ENCODE measurements around the gene OR4M1. TPM values are rescaled to one million over a fixed set of nuclear protein-coding genes. Genes with fewer than 3 reads are reported as not detected.

Gene OR4M1, protein sequence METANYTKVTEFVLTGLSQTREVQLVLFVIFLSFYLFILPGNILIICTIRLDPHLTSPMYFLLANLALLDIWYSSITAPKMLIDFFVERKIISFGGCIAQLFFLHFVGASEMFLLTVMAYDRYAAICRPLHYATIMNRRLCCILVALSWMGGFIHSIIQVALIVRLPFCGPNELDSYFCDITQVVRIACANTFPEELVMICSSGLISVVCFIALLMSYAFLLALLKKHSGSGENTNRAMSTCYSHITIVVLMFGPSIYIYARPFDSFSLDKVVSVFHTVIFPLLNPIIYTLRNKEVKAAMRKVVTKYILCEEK
- not detected for total RNA-seq

DNA sequence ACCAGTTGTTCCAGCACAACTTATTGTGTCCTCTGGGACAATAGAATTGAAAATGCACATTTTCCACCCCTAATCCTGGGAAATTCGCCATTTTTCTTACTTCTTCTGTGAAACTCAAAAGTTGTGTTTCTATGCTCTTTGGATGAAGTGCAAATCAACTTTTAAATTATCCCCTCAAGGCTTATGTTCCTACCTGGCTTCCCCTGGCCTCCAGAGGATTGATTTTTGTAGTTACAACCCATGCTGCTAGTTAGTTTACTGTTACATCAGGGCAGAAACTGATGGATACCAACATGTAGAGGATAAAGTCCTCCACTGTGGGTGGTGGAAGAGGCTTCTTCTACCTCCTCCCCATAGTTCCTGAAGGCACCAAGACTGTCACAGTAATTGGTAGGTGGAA is at the start of gene OR4M1:
OR4M1 (plus strand) TSS at position 301 of the 400 bp plus-strand sequence. CDS start 6,819 bp downstream, outside the sequence.

DNA sequence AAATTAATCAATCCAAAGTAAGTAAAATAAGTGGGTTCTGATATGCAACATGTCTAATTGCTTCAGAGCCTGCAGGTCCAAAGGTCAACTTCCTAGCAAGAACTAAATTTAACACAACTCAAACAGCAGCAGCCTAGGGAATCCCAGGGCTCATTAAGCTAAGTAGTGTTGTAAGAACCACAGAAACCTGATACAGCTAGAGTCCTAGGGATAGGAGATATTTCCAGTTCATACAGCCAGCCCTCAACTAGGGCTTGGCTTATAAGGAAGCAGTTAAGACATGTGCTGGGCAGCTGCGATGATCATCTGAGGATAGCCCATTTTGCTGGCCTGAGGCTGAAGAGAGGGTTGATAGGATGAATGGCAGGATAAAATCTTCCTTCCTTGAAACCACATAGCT is 30.0 kb upstream of the OR4M1 start, which contains the start of gene OR4Q3:
OR4Q3 (plus strand) TSS at position 316 of the 400 bp plus-strand sequence.

DNA sequence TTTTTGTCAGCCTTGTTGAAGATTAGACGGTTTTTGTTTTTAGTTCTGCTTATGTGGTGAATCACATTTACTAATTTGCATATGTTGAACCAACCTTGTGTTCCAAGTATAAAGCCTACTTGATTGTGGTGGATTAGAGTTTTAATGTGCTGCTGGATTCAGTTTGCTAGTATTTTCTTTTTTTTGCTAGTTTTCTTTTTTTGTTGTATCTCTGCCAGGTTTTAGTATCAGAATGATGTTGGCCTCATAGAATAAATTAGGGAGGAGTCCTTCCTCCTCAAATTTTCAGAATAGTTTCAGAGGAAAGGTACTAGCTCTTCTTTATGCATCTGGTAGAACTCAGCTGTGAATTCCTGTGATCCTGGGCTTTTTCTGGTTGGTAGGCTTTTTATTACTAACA is 30.2 kb downstream of the OR4M1 start, which contains the start of gene OR4N2:
OR4N2 (plus strand) TSS at position 301 of the 400 bp plus-strand sequence. CDS start 23,679 bp downstream, outside the sequence.

Other genes starting within 250 kb of the OR4M1 start
- not detected for gene OR11H2, start 59.6 kb upstream of the OR4M1 start, total RNA-seq
- gene OR4Q3, start 29.9 kb upstream of the OR4M1 start, total RNA-seq = not detected
- gene OR4N2, start 30.3 kb downstream of the OR4M1 start, total RNA-seq = not detected
- gene OR4K2, start 101.6 kb downstream of the OR4M1 start, total RNA-seq = not detected
- gene OR4K5, start 147.1 kb downstream of the OR4M1 start, total RNA-seq = not detected
- not detected for gene OR4K1, start 157.4 kb downstream of the OR4M1 start, total RNA-seq
- not detected for gene OR4K15, start 202.1 kb downstream of the OR4M1 start, total RNA-seq
- not detected for gene OR4Q2, start 228.7 kb downstream of the OR4M1 start, total RNA-seq
- gene OR4K14, start 245.8 kb downstream of the OR4M1 start, total RNA-seq = not detected